Measurements from ENCODE around the gene SNORC. TPM values are rescaled to one million over a fixed set of nuclear protein-coding genes. Genes with fewer than 3 reads are reported as not detected.
"Not testable (repeated sequence)": the region's sequence is repeated elsewhere in the genome, so short reads cannot be mapped to it uniquely, and the experiment has no call there.

The SNORC gene
- total and polyA plus RNA-seq, 9 of the 15 experiments (the other 6 are each of a cell fraction or from before 2014, with no cell fraction given), result 0.14 to 2.5 (median 0.72) TPM; not detected in 2

- Histone ChIP-seq H3K9ac (ENCODE audit: insufficient read depth in 1 of 2, low read depth in 2 of 2, low read length in 2 of 2) (no peak overlapping the region), H3K9me3 (replicated peaks; ENCODE audit: control insufficient read depth, insufficient read depth, low read depth, low read length) (no peaks in the 10 kb centered on the region), H3K4me1 (replicated peaks in 1 of 2; ENCODE audit: control insufficient read depth in 2 of 2, insufficient read depth in 2 of 2, low read length in 2 of 2) (peaks cover 7 to 11% of the 10 kb centered on the region in 2 experiments), H3K79me2 (ENCODE audit: control insufficient read depth, insufficient read depth, low read length) (no peaks in the 10 kb centered on the region), H3K4me2 (ENCODE audit: insufficient read depth, low read length) (no peak overlapping the region), H3K4me3 (no peak overlapping the region), H2AFZ (ENCODE audit: low read depth, low read length) (no peak overlapping the region), H3K9me1 (ENCODE audit: control insufficient read depth, insufficient read depth, low read length) (no peaks in the 10 kb centered on the region), H3K36me3 (ENCODE audit: control insufficient read depth, insufficient read depth, low read length) (peaks cover 71% of the 10 kb centered on the region), H3K27ac (ENCODE audit: extremely low read depth, low read depth, low read length) (no peak overlapping the region), H3K27me3 (ENCODE audit: control insufficient read depth in 2 of 2, insufficient read depth in 2 of 2, low read length in 2 of 2) (no peaks in the 10 kb centered on the region), H4K20me1 (replicated peaks; ENCODE audit: control insufficient read depth, insufficient read depth, low read length) (no peaks in the 10 kb centered on the region)
- ATAC-seq (no peak), FAIRE-seq (no peak), DNase-seq (ENCODE audit: extremely low read depth in 1 of 4, low spot score in 3 of 4) (no peak)
- TF ChIP-seq ZNF263 (CRISPR knock-in tag; IDR thresholded peaks at IDR 0.05; ENCODE audit: borderline replicate concordance) (no peak), XRCC5 (IDR thresholded peaks at IDR 0.05; ENCODE audit: low read depth, low read length) (no peak), CXXC5 (CRISPR knock-in tag; IDR thresholded peaks at IDR 0.05) (no peak), YBX1 (IDR thresholded peaks at IDR 0.05) (no peak), TAF7 (tag; IDR thresholded peaks at IDR 0.05) (no peak), ZBTB8A (IDR thresholded peaks at IDR 0.05; ENCODE audit: partially characterized antibody) (no peak), TOE1 (IDR thresholded peaks at IDR 0.05; ENCODE audit: borderline replicate concordance) (no peak), TOE1 (CRISPR knock-in tag; IDR thresholded peaks at IDR 0.05; ENCODE audit: borderline replicate concordance, low read depth) (no peak), ZNF431 (CRISPR knock-in tag; IDR thresholded peaks at IDR 0.05) (no peak), ZNF324 (CRISPR knock-in tag; IDR thresholded peaks at IDR 0.05) (no peak), CBX2 (IDR thresholded peaks at IDR 0.05; ENCODE audit: insufficient read depth, low read length, poor library complexity, severe bottlenecking) (no peak), HOXB6 (CRISPR knock-in tag; IDR thresholded peaks at IDR 0.05; ENCODE audit: borderline replicate concordance) (no peak)
- intact Hi-C loops (cut with micrococcal nuclease) (loop anchor here (5.0 to 10.0 kb wide), 2 partner anchors 175 to 402 kb away; partner anchors contain the start of gene ATG16L1), in situ Hi-C loops (cut with MboI) (loop anchor here (10.0 kb wide), 1 partner anchor 415 kb away; no protein-coding TSS in a partner anchor)
- ChIA-PET POLR2A (no interaction called here), CTCF (ENCODE audit: low intra/inter-chr PET ratio) (no interaction called here)
- WGBS (ENCODE audit: insufficient coverage, low coverage, missing lambda C conversion rate), result 79% methylated on average over 3 of the region's 3 CpGs
- BruUV-seq (replicated peaks), result no TSS peak
These were observed 20.0 kb upstream of the SNORC start for GRCh38 chr2:232850039-232850438.

- intact Hi-C loops (cut with micrococcal nuclease), result loop anchor here (5.0 to 10.0 kb wide), 2 partner anchors 173 to 400 kb away; partner anchors contain the start of gene ATG16L1
- FAIRE-seq, result not testable (repeated sequence)
- H3K36me3 ChIP-seq (ENCODE audit: control insufficient read depth, insufficient read depth, low read length), result peaks cover 68% of the 10 kb centered on the region
These were observed 18.0 kb upstream of the SNORC start for GRCh38 chr2:232852081-232852480.

More at GRCh38 chr2:232852081-232852480, 18.0 kb upstream of the SNORC start:
- H3K27ac ChIP-seq (ENCODE audit: extremely low read depth, low read depth, low read length); H3K9me1 ChIP-seq (ENCODE audit: control insufficient read depth, insufficient read depth, low read length); BruUV-seq (replicated peaks); H2AFZ ChIP-seq (ENCODE audit: low read depth, low read length); H4K20me1 ChIP-seq (replicated peaks; ENCODE audit: control insufficient read depth, insufficient read depth, low read length); H3K9ac ChIP-seq (ENCODE audit: insufficient read depth in 1 of 2, low read depth in 2 of 2, low read length in 2 of 2); H3K27me3 ChIP-seq (ENCODE audit: control insufficient read depth in 2 of 2, insufficient read depth in 2 of 2, low read length in 2 of 2); H3K4me2 ChIP-seq (ENCODE audit: insufficient read depth, low read length); POLR2A ChIA-PET; H3K9me3 ChIP-seq (replicated peaks; ENCODE audit: control insufficient read depth, insufficient read depth, low read depth, low read length); ATAC-seq; DNase-seq (ENCODE audit: extremely low read depth in 1 of 4, low spot score in 3 of 4); H3K79me2 ChIP-seq (ENCODE audit: control insufficient read depth, insufficient read depth, low read length); H3K4me3 ChIP-seq: not testable (repeated sequence)
- CTCF ChIA-PET (ENCODE audit: low intra/inter-chr PET ratio), result interaction anchor here (0.7 to 0.9 kb wide), 2 partner anchors 202 to 398 kb away, joined by 3 read pairs; no protein-coding TSS in a partner anchor
- H3K4me1 ChIP-seq (replicated peaks in 1 of 2; ENCODE audit: control insufficient read depth in 2 of 2, insufficient read depth in 2 of 2, low read length in 2 of 2), result peaks cover 7 to 11% of the 10 kb centered on the region in 2 experiments
- in situ Hi-C loops (cut with MboI), result loop anchor here (10.0 kb wide), 1 partner anchor 413 kb away; no protein-coding TSS in a partner anchor
- 84% methylated on average over 11 of the region's 11 CpGs for WGBS (ENCODE audit: insufficient coverage, low coverage, missing lambda C conversion rate)
